Measurements from ENCODE around the gene CDSN.

DNA sequence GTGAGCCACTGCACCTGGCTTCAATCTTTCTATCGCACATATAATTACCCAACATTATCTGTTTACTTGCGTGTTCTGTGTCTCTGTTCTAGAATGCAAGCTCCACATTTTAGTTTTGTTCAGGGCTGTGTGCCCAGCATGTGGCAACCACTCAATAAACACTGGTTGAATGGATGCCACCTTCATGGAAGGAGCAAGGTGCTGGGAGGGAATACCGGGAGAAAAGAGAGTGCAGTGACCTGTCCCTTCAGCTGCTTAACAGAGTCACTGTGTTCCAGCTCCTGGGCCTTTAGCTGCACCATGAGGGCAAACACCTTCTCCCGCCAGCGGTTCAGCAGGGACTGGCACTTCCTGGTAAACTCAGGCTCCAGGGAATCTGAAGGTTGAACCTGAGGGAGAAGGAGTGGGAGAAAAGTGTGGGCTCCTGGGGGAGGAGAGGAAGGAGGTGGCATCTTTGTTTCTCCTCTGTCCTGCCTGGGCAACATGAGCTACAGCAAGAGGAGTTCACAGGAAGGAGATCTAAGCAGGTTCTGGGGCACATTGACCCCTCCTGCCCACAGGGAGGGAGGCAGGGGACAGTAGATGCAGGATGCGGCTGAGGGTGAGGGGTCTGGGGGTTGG, 29.7 kb upstream of the CDSN start:
- TF ChIP-seq EZH2 (IDR thresholded peaks at IDR 0.05; ENCODE audit: low read depth), result no peak
- TF ChIP-seq, protein P1, sequence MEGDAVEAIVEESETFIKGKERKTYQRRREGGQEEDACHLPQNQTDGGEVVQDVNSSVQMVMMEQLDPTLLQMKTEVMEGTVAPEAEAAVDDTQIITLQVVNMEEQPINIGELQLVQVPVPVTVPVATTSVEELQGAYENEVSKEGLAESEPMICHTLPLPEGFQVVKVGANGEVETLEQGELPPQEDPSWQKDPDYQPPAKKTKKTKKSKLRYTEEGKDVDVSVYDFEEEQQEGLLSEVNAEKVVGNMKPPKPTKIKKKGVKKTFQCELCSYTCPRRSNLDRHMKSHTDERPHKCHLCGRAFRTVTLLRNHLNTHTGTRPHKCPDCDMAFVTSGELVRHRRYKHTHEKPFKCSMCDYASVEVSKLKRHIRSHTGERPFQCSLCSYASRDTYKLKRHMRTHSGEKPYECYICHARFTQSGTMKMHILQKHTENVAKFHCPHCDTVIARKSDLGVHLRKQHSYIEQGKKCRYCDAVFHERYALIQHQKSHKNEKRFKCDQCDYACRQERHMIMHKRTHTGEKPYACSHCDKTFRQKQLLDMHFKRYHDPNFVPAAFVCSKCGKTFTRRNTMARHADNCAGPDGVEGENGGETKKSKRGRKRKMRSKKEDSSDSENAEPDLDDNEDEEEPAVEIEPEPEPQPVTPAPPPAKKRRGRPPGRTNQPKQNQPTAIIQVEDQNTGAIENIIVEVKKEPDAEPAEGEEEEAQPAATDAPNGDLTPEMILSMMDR (conservative IDR thresholded peaks at IDR 0.05), result no peak

Measured in PC-9 (cell line).